OCI-LY7 (cell line): Measurements from ENCODE around the gene LTBR.

ENCODE experiments used
- CTCF ChIP-seq: fragments of 200-600 bp; sonication (generic); conservative IDR thresholded peaks from 2 replicates; pipeline ENCODE4 v1.5.1; 2014; ENCODE audit warnings: mild to moderate bottlenecking, antibody characterized with exemption, low read length, moderate library complexity, mixed read lengths
- EZH2phosphoT487 ChIP-seq: fragments of 200-600 bp; sonication (generic); IDR thresholded peaks from 2 replicates; pipeline ENCODE4 v1.6.1; 2018; ENCODE audit warnings: low read depth, borderline replicate concordance, mild to moderate bottlenecking, mixed run types, antibody characterized with exemption, low read length, moderate library complexity, mixed read lengths

DNA sequence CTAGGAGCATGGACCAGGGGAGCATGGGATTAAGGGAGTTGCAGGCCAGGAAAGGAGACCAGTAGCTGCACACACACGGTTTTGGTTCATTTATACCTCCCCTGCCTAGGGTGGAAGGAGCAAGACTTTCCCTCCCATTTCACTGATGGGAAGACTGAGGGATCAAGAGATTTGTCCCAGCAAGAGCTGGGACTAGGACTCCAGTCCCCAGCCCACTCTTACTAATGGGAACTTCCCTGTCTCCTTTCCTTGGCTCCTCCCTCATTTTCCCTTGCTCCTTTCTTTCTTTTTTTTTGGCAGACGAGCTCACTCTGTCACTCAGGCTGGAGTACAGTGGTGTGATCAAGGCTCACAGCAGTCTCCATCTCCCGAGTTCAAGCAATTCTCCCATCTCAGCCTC lies 21.6 kb upstream of the LTBR start:
- no peak for TF ChIP-seq CTCF
- no peak for TF ChIP-seq EZH2phosphoT487
